IMR-90 (cell line): Measurements from ENCODE around the gene RAB20. TPM values are rescaled to one million over a fixed set of nuclear protein-coding genes. Genes with fewer than 3 reads are reported as not detected.

ENCODE experiments used
- ATAC-seq: fragments of 200-7000 bp; cut with Tn5 transposase; 2 replicates; pipeline ENCODE4 v1.9.1; 2020; ENCODE audit warnings: low read depth, mild to moderate bottlenecking, moderate library complexity
- BruUV-seq: library from RNA; stranded (reverse); fragments of 400-500 nt; replicated peaks from 2 replicates; lab custom pipeline; 2021; lab: Mats Ljungman, UMichigan
- CTCF ChIA-PET: fragments of 300-600 bp; formaldehyde crosslinking; extraction: SDS; loops from one replicate; lab custom pipeline; 2021; ENCODE audit warnings: antibody characterized with exemption; lab: Yijun Ruan, JAX
- POLR2A ChIA-PET: fragments of 300-600 bp; sonication (Branson Sonifier 250); formaldehyde crosslinking; loops from one replicate; lab custom pipeline; 2022; ENCODE audit warnings: antibody characterized with exemption; ENCODE audit not compliant: unreplicated experiment; lab: Charles Lee
- DNase-seq: peaks from one replicate; pipeline ENCODE4 v3.0.0; 2013
- H2AFZ ChIP-seq: replicated peaks from 2 replicates; pipeline ENCODE3; 2013; ENCODE audit warnings: low read length, mild to moderate bottlenecking; ENCODE audit not compliant: poor library complexity
- H2AK5ac ChIP-seq: 2 replicates; pipeline ENCODE4 v1.6.1; 2013; ENCODE audit warnings: low read depth, low read length, inconsistent platforms
- H2AK9ac ChIP-seq: replicated peaks from 2 replicates; pipeline ENCODE3; 2013; ENCODE audit warnings: mild to moderate bottlenecking, low read depth, low read length, moderate library complexity; ENCODE audit not compliant: poor library complexity
- H2BK120ac ChIP-seq: 2 replicates; pipeline ENCODE4 v1.6.1; 2013; ENCODE audit warnings: low read depth, low read length, inconsistent platforms
- H2BK15ac ChIP-seq: 3 replicates; pipeline ENCODE4 v1.6.1; 2013; ENCODE audit warnings: low read depth, low read length, inconsistent platforms
- H2BK20ac ChIP-seq: 2 replicates; pipeline ENCODE4 v1.6.1; 2013; ENCODE audit warnings: low read depth, mild to moderate bottlenecking, inconsistent platforms, low read length, moderate library complexity
- H2BK5ac ChIP-seq: 2 replicates; pipeline ENCODE4 v1.6.1; 2013; ENCODE audit warnings: mild to moderate bottlenecking, low read depth, low read length, inconsistent platforms; ENCODE audit not compliant: poor library complexity, severe bottlenecking
- H3K14ac ChIP-seq: replicated peaks from 2 replicates; pipeline ENCODE4 v1.6.1; 2013; ENCODE audit warnings: low read depth, low read length, inconsistent platforms
- H3K18ac ChIP-seq: 2 replicates; pipeline ENCODE4 v1.6.1; 2013; ENCODE audit warnings: low read depth, low read length, control low read depth
- H3K23ac ChIP-seq: 2 replicates; pipeline ENCODE4 v1.6.1; 2013; ENCODE audit warnings: low read depth, low read length, inconsistent platforms
- H3K27ac ChIP-seq: 2 replicates; pipeline ENCODE4 v1.5.1; 2013; ENCODE audit warnings: mild to moderate bottlenecking, control low read depth, low read length; ENCODE audit not compliant: insufficient read depth
- H3K27me3 ChIP-seq: 2 replicates; pipeline ENCODE4 v1.6.1; 2013; ENCODE audit warnings: low read length; ENCODE audit not compliant: control insufficient read depth, insufficient read depth
- H3K36me3 ChIP-seq: 2 replicates; pipeline ENCODE4 v1.6.1; 2013; ENCODE audit warnings: low read length, mixed read lengths; ENCODE audit not compliant: control insufficient read depth, insufficient read depth
- H3K4ac ChIP-seq: 2 replicates; pipeline ENCODE4 v1.6.1; 2013; ENCODE audit warnings: low read depth, low read length, inconsistent platforms
- H3K4me1 ChIP-seq: 2 replicates; pipeline ENCODE4 v1.6.1; 2013; ENCODE audit warnings: low read length, mixed read lengths; ENCODE audit not compliant: control insufficient read depth, insufficient read depth
- H3K4me2 ChIP-seq: 2 replicates; pipeline ENCODE4 v1.6.1; 2013; ENCODE audit warnings: low read depth, mild to moderate bottlenecking, control low read depth, low read length, moderate library complexity
- H3K4me3 ChIP-seq: 2 replicates; pipeline ENCODE4 v1.5.1; 2013; ENCODE audit warnings: low read depth, mild to moderate bottlenecking, control low read depth, low read length, moderate library complexity; ENCODE audit not compliant: insufficient read depth
- H3K56ac ChIP-seq: 2 replicates; pipeline ENCODE4 v1.6.1; 2013; ENCODE audit warnings: low read length, inconsistent platforms; ENCODE audit not compliant: insufficient read depth; ENCODE audit errors: extremely low read depth
- H3K79me1 ChIP-seq, 2 experiments: 2 replicates each; pipeline ENCODE4 v1.6.1; 2013; ENCODE audit warnings: low read length in 2 of 2, inconsistent platforms in 1 of 2, low read depth in 1 of 2
- H3K9ac ChIP-seq: 2 replicates; pipeline ENCODE4 v1.6.1; 2013; ENCODE audit warnings: low read depth, low read length, control low read depth
- H3K9me1 ChIP-seq: 2 replicates; pipeline ENCODE4 v1.6.1; 2013; ENCODE audit warnings: low read length, inconsistent platforms; ENCODE audit not compliant: insufficient read depth
- H3K9me3 ChIP-seq: 2 replicates; pipeline ENCODE4 v1.6.1; 2013; ENCODE audit warnings: low read length; ENCODE audit not compliant: control insufficient read depth, insufficient read depth
- H4K20me1 ChIP-seq: 2 replicates; pipeline ENCODE4 v1.6.1; 2013; ENCODE audit warnings: low read length, inconsistent platforms; ENCODE audit not compliant: insufficient read depth
- H4K5ac ChIP-seq: 2 replicates; pipeline ENCODE4 v1.6.1; 2013; ENCODE audit warnings: mild to moderate bottlenecking, low read depth, low read length, control low read depth
- H4K8ac ChIP-seq, 2 experiments: 2 replicates each; pipeline ENCODE4 v1.6.1; 2013; ENCODE audit warnings: low read depth in 2 of 2, low read length in 2 of 2, control low read depth in 1 of 2, inconsistent platforms in 1 of 2
- H4K91ac ChIP-seq: 2 replicates; pipeline ENCODE4 v1.6.1; 2013; ENCODE audit warnings: low read depth, low read length, inconsistent platforms; ENCODE audit not compliant: insufficient read depth
- CEBPB ChIP-seq: IDR thresholded peaks from 2 replicates; pipeline ENCODE4 v1.6.1; 2012; ENCODE audit warnings: low read depth, low read length, improper control_type of control experiment
- MAFK ChIP-seq: IDR thresholded peaks from 2 replicates; pipeline ENCODE4 v1.6.1; 2012; ENCODE audit warnings: low read depth, low read length, improper control_type of control experiment
- RAD21 ChIP-seq: IDR thresholded peaks from 2 replicates; pipeline ENCODE4 v1.6.1; 2012; ENCODE audit warnings: low read length, improper control_type of control experiment
- SMC3 ChIP-seq: fragments of 150-350 bp; IDR thresholded peaks from 2 replicates; pipeline ENCODE4 v1.6.1; 2016; ENCODE audit warnings: low read depth, mild to moderate bottlenecking, antibody characterized with exemption, low read length, moderate library complexity
- WGBS, 2 experiments: methylation state at CpG; one replicate each; pipeline versions ENCODE4 v1.1.5 to v1.1.7; 2013; ENCODE audit warnings: missing lambda C conversion rate in 2 of 2; ENCODE audit not compliant: insufficient read length in 1 of 2; ENCODE audit errors: extremely low coverage in 2 of 2; 5-methylcytosine and 5-hydroxymethylcytosine counted together
- dilution Hi-C: fragments of 300-500 bp; cut with HindIII; formaldehyde crosslinking; loops from one replicate; pipeline ENCODE4 v1.14.3; 2018; ENCODE audit warnings: low sequenced_read_pairs; ENCODE audit not compliant: unreplicated experiment
- in situ Hi-C: fragments of 300-500 bp; cut with MboI; formaldehyde crosslinking; loops from 3 replicates; pipeline ENCODE4 v1.14.3; 2019; ENCODE audit warnings: low sequenced_read_pairs, inconsistent platforms, mixed read lengths
- intact Hi-C: fragments of 100-400 bp; cut with micrococcal nuclease; formaldehyde crosslinking; loops from 2 replicates; pipeline ENCODE4 v1.10.0; 2022
- polyA plus RNA-seq, 3 experiments: library from polyadenylated mRNA; depleted of rRNA; stranded (reverse); fragments of >200 nt; gene quantifications; 2 replicates each; pipeline ENCODE4 v1.2.3, GENCODE V29; 2012; ENCODE audit warnings: low replicate concordance in 1 of 3
- total RNA-seq: library from RNA; depleted of rRNA; stranded (reverse); fragments of >200 nt; gene quantifications from 2 replicates; pipeline ENCODE4 v1.2.3, GENCODE V29; 2012

The RAB20 gene
- total and polyA plus RNA-seq, 2 of the 4 experiments (the other 2 are of a cell fraction): 3.8 to 5.1 TPM

GRCh38 chr13:110535526-110535925 lies 26.0 kb downstream of the RAB20 start:
- Histone ChIP-seq H3K4me1 (no peaks in the 10 kb centered on the region), H2BK120ac (no peak overlapping the region), H3K9me1 (no peaks in the 10 kb centered on the region), H3K27ac (no peak overlapping the region), H3K9ac (no peak overlapping the region), H3K56ac (no peak overlapping the region), H3K27me3 (no peaks in the 10 kb centered on the region), H3K18ac (no peak overlapping the region), H2BK15ac (no peak overlapping the region), H2AFZ (no peak overlapping the region), H2AK5ac (no peak overlapping the region), H2BK5ac (no peak overlapping the region), H4K5ac (no peak overlapping the region), H2BK20ac (no peak overlapping the region), H4K91ac (no peak overlapping the region), H3K14ac (no peak overlapping the region), H3K4ac (no peak overlapping the region), H4K20me1 (no peaks in the 10 kb centered on the region), H3K4me2 (no peak overlapping the region), H4K8ac (no peak overlapping the region), H3K23ac (no peak overlapping the region), H3K36me3 (no peaks in the 10 kb centered on the region), H3K4me3 (no peak overlapping the region), H2AK9ac (no peak overlapping the region), H3K9me3 (no peaks in the 10 kb centered on the region), H3K79me1 (peaks cover 0 to 7% of the 10 kb centered on the region in 2 experiments; a peak in 1 of 4 replicates)
- POLR2A ChIA-PET: no interaction called here
- TF ChIP-seq SMC3: no peak
- no peak for TF ChIP-seq CEBPB
- TF ChIP-seq MAFK: no peak
- TF ChIP-seq RAD21: no peak
- CTCF ChIA-PET: no interaction called here
- BruUV-seq: no TSS peak
- dilution Hi-C loops (no loop called here), intact Hi-C loops (no loop called here), in situ Hi-C loops (no loop called here)
- no peak for ATAC-seq
- no peak for DNase-seq
- 97% methylated on average over 6 of the region's 11 CpGs; no CpG with 5 or more reads in 1 of the 2 experiments for WGBS, 2 experiments
